ENCODE data around the gene CDHR5. TPM values are rescaled to one million over a fixed set of nuclear protein-coding genes. Genes with fewer than 3 reads are reported as not detected.
"Not testable (repeated sequence)": the region's sequence is repeated elsewhere in the genome, so short reads cannot be mapped to it uniquely, and the experiment has no call there.

Gene CDHR5
- total RNA-seq, 5 donors from 2014 or later (not counting 1 experiment from before 2014, with no cell fraction given): 0.26 to 0.29 TPM; not detected in 3

GRCh38 chr11:574632-575312 is 50.0 kb downstream of the CDHR5 start:
- ATAC-seq (replicated peaks in 1 of 4) (peak in 1 of 4 experiments; percentile 2), DNase-seq (peak in 1 of 35 experiments; percentile 40)
- Histone ChIP-seq H3K4me1 (ENCODE audit: control insufficient read depth in 1 of 2, extremely low read depth in 1 of 2, insufficient read depth in 2 of 2, low read length in 2 of 2) (peaks cover 27 to 55% of the 10 kb centered on the region in 2 experiments), H3K9me3 (no peaks in the 10 kb centered on the region), H3K27me3 (replicated peaks in 1 of 2; ENCODE audit: control insufficient read depth in 2 of 2, extremely low read depth in 1 of 2, insufficient read depth in 2 of 2, low read length in 1 of 2) (peaks cover 0 to 17% of the 10 kb centered on the region in 2 experiments), H3K27ac (ENCODE audit: low read length) (no peak overlapping the region), H3K4me3 (ENCODE audit: control insufficient read depth in 1 of 2, extremely low read depth in 1 of 2, low read length in 1 of 2) (peak overlapping the region; percentile 34 to 44), H3K36me3 (ENCODE audit: control insufficient read depth in 2 of 2, extremely low read depth in 1 of 2, insufficient read depth in 1 of 2, low read length in 1 of 2) (peaks cover 0 to 6% of the 10 kb centered on the region in 2 donors)
- H3K4me1 Mint-ChIP-seq: peaks cover 42 to 45% (median 43%) of the 10 kb centered on the region in 3 donors
- peak overlapping the region; percentile 61 to 72 for H3K27ac Mint-ChIP-seq
- H3K36me3 Mint-ChIP-seq: no peaks in the 10 kb centered on the region
- H3K9me3 Mint-ChIP-seq: no peaks in the 10 kb centered on the region
- CTCF ChIA-PET: no interaction called here
- 28% methylated on average over 19 of the region's 25 CpGs for WGBS (ENCODE audit: insufficient coverage)
- peak overlapping the region; percentile 84 to 89 (median 84) for H3K4me3 Mint-ChIP-seq
- POLR2A ChIA-PET: no interaction called here
- peaks cover 0 to 5% of the 10 kb centered on the region in 2 donors for H3K27me3 Mint-ChIP-seq

DNA sequence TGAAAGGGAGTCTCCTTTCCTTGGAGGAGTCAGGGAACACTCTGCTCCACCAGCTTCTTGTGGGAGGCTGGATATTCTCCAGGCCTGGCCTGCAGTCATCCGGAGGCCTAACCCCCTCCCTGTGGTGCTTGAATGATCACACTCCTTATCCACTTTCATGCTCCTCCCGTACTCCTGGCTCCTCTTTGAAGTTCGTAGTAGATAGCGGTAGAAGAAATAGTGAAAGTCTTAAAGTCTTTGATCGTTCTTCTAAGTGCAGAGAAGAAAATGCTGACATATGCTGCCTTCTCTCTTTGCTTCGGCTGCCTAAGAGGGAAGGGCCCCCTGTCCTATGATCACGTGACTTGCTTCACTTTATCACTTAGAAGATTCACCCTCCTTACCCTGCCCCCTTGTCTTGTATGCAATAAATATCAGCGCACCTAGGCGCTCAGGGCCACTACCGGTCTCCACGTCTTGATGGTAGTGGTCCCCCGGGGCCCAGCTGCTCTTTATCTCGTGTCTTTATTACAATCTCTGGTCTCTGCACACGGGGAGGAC is 50.7 kb downstream of the CDHR5 start:
- peak overlapping the region; percentile 47 to 55 for H3K27ac Mint-ChIP-seq
- CTCF ChIA-PET; ATAC-seq (replicated peaks in 1 of 4); H3K36me3 ChIP-seq (ENCODE audit: control insufficient read depth in 2 of 2, extremely low read depth in 1 of 2, insufficient read depth in 1 of 2, low read length in 1 of 2); H3K9me3 Mint-ChIP-seq; H3K27me3 Mint-ChIP-seq; POLR2A ChIA-PET; H3K9me3 ChIP-seq; H3K27ac ChIP-seq (ENCODE audit: low read length); H3K36me3 Mint-ChIP-seq: not testable (repeated sequence)
- peak in 1 of 35 experiments; percentile 51 for DNase-seq
- 38% methylated on average over 8 of the region's 14 CpGs for WGBS (ENCODE audit: insufficient coverage)
- Histone ChIP-seq H3K27me3 (replicated peaks in 1 of 2; ENCODE audit: control insufficient read depth in 2 of 2, extremely low read depth in 1 of 2, insufficient read depth in 2 of 2, low read length in 1 of 2) (peaks cover 0 to 17% of the 10 kb centered on the region in 2 experiments), H3K4me1 (ENCODE audit: control insufficient read depth in 1 of 2, extremely low read depth in 1 of 2, insufficient read depth in 2 of 2, low read length in 2 of 2) (peaks cover 20 to 55% of the 10 kb centered on the region in 2 experiments), H3K4me3 (ENCODE audit: control insufficient read depth in 1 of 2, extremely low read depth in 1 of 2, low read length in 1 of 2) (peak overlapping the region; percentile 12 to 27)
- H3K4me3 Mint-ChIP-seq: peak overlapping the region; percentile 84 to 89 (median 84)
- H3K4me1 Mint-ChIP-seq: peaks cover 36 to 38% (median 36%) of the 10 kb centered on the region in 3 donors

GRCh38 chr11:573146-573759 is 51.5 kb downstream of the CDHR5 start:
- Histone ChIP-seq H3K4me1 (ENCODE audit: control insufficient read depth in 1 of 2, extremely low read depth in 1 of 2, insufficient read depth in 2 of 2, low read length in 2 of 2) (peaks cover 18 to 49% of the 10 kb centered on the region in 2 experiments), H3K27me3 (replicated peaks in 1 of 2; ENCODE audit: control insufficient read depth in 2 of 2, extremely low read depth in 1 of 2, insufficient read depth in 2 of 2, low read length in 1 of 2) (peaks cover 0 to 17% of the 10 kb centered on the region in 2 experiments), H3K4me3 (ENCODE audit: control insufficient read depth in 1 of 2, extremely low read depth in 1 of 2, low read length in 1 of 2) (no peak overlapping the region), H3K9me3 (no peaks in the 10 kb centered on the region), H3K27ac (ENCODE audit: low read length) (no peak overlapping the region), H3K36me3 (ENCODE audit: control insufficient read depth in 2 of 2, extremely low read depth in 1 of 2, insufficient read depth in 1 of 2, low read length in 1 of 2) (peaks cover 0 to 2% of the 10 kb centered on the region in 2 donors)
- ChIA-PET POLR2A (interaction anchor here in 1 of 2 donors (0.6 kb wide), 1 partner anchor 160 kb away, joined by 6 read pairs; no protein-coding TSS in a partner anchor), CTCF (no interaction called here)
- H3K4me3 Mint-ChIP-seq: no peak overlapping the region
- H3K36me3 Mint-ChIP-seq: no peaks in the 10 kb centered on the region
- 96% methylated on average over 13 of the region's 16 CpGs for WGBS (ENCODE audit: insufficient coverage)
- peaks cover 0 to 5% of the 10 kb centered on the region in 2 donors for H3K27me3 Mint-ChIP-seq
- H3K9me3 Mint-ChIP-seq: no peaks in the 10 kb centered on the region
- H3K27ac Mint-ChIP-seq: no peak overlapping the region
- DNase-seq: no peak
- no peak for ATAC-seq (replicated peaks in 1 of 4)
- H3K4me1 Mint-ChIP-seq: peaks cover 28 to 30% (median 30%) of the 10 kb centered on the region in 3 donors

- no peak overlapping the region for H3K4me3 ChIP-seq (ENCODE audit: control insufficient read depth in 1 of 2, extremely low read depth in 1 of 2, low read length in 1 of 2)
- DNase-seq (no peak), ATAC-seq (replicated peaks in 1 of 4) (no peak)
- ChIA-PET CTCF (no interaction called here), POLR2A (no interaction called here)
- no peaks in the 10 kb centered on the region for H3K36me3 ChIP-seq (ENCODE audit: control insufficient read depth in 2 of 2, extremely low read depth in 1 of 2, insufficient read depth in 1 of 2, low read length in 1 of 2)
- peaks cover 0 to 17% of the 10 kb centered on the region in 2 experiments for H3K27me3 ChIP-seq (replicated peaks in 1 of 2; ENCODE audit: control insufficient read depth in 2 of 2, extremely low read depth in 1 of 2, insufficient read depth in 2 of 2, low read length in 1 of 2)
- WGBS (ENCODE audit: insufficient coverage): 71% methylated on average over 6 of the region's 8 CpGs
- H3K9me3 ChIP-seq: no peaks in the 10 kb centered on the region
- H3K27me3 Mint-ChIP-seq: peaks cover 0 to 5% of the 10 kb centered on the region in 2 donors
- H3K4me3 Mint-ChIP-seq: peak overlapping the region in 1 of 3 donors; percentile 17
- no peak overlapping the region for H3K27ac ChIP-seq (ENCODE audit: low read length)
- H3K9me3 Mint-ChIP-seq: no peaks in the 10 kb centered on the region
- peaks cover 18 to 23% (median 18%) of the 10 kb centered on the region in 3 donors for H3K4me1 Mint-ChIP-seq
- H3K36me3 Mint-ChIP-seq: no peaks in the 10 kb centered on the region
- H3K4me1 ChIP-seq (ENCODE audit: control insufficient read depth in 1 of 2, extremely low read depth in 1 of 2, insufficient read depth in 2 of 2, low read length in 2 of 2): peaks cover 7 to 40% of the 10 kb centered on the region in 2 experiments
- no peak overlapping the region for H3K27ac Mint-ChIP-seq
These were observed 53.0 kb downstream of the CDHR5 start for GRCh38 chr11:571802-572185.

- peaks cover 8 to 12% (median 8%) of the 10 kb centered on the region in 3 donors for H3K4me1 Mint-ChIP-seq
- peak overlapping the region; percentile 36 to 61 for H3K27ac Mint-ChIP-seq
- DNase-seq (no peak), ATAC-seq (replicated peaks in 1 of 4) (no peak)
- Histone ChIP-seq H3K9me3 (no peaks in the 10 kb centered on the region), H3K27ac (ENCODE audit: low read length) (peak overlapping the region; percentile 74), H3K4me3 (ENCODE audit: control insufficient read depth in 1 of 2, extremely low read depth in 1 of 2, low read length in 1 of 2) (peak overlapping the region; percentile 67 to 69), H3K36me3 (ENCODE audit: control insufficient read depth in 2 of 2, extremely low read depth in 1 of 2, insufficient read depth in 1 of 2, low read length in 1 of 2) (no peaks in the 10 kb centered on the region), H3K4me1 (ENCODE audit: control insufficient read depth in 1 of 2, extremely low read depth in 1 of 2, insufficient read depth in 2 of 2, low read length in 2 of 2) (peaks cover 2 to 27% of the 10 kb centered on the region in 2 experiments), H3K27me3 (replicated peaks in 1 of 2; ENCODE audit: control insufficient read depth in 2 of 2, extremely low read depth in 1 of 2, insufficient read depth in 2 of 2, low read length in 1 of 2) (peaks cover 0 to 9% of the 10 kb centered on the region in 2 experiments)
- 54% methylated on average over 36 of the region's 36 CpGs for WGBS (ENCODE audit: insufficient coverage)
- ChIA-PET CTCF (no interaction called here), POLR2A (interaction anchor here in 1 of 2 donors (0.5 kb wide), 1 partner anchor 22 kb away, joined by 3 read pairs; no protein-coding TSS in a partner anchor)
- no peaks in the 10 kb centered on the region for H3K27me3 Mint-ChIP-seq
- H3K9me3 Mint-ChIP-seq: no peaks in the 10 kb centered on the region
- H3K4me3 Mint-ChIP-seq: peak overlapping the region; percentile 68 to 79 (median 69)
- no peaks in the 10 kb centered on the region for H3K36me3 Mint-ChIP-seq
These were observed 55.4 kb downstream of the CDHR5 start for GRCh38 chr11:569158-569885.
